ENCODE measurements around the gene KCNH5. TPM values are rescaled to one million over a fixed set of nuclear protein-coding genes. Genes with fewer than 3 reads are reported as not detected.

Gene KCNH5
- total RNA-seq, 1 donor from 2014 or later = 2.4 TPM

GRCh38 chr14:62896932-62897456, 148.3 kb downstream of the KCNH5 start:
- Histone ChIP-seq H3K4me2 (ENCODE audit: low read length) (no peak overlapping the region), H3K4me3 (ENCODE audit: insufficient read depth, low read depth, low read length) (no peak overlapping the region), H3K36me3 (ENCODE audit: insufficient read depth, low read length) (no peaks in the 10 kb centered on the region), H3K9me3 (ENCODE audit: insufficient read depth, low read depth, low read length) (no peaks in the 10 kb centered on the region), H3K79me2 (ENCODE audit: insufficient read depth, low read length) (no peaks in the 10 kb centered on the region), H3K9ac (ENCODE audit: low read length) (no peak overlapping the region), H3K27ac (ENCODE audit: low read depth, low read length) (no peak overlapping the region), H3K27me3 (ENCODE audit: insufficient read depth, low read length) (no peaks in the 10 kb centered on the region), H2AFZ (ENCODE audit: low read depth, low read length) (no peak overlapping the region), H3K4me1 (ENCODE audit: insufficient read depth, low read length) (no peaks in the 10 kb centered on the region), H4K20me1 (ENCODE audit: insufficient read depth, low read length) (no peaks in the 10 kb centered on the region)
- no peak for FAIRE-seq
- DNase-seq (ENCODE audit: low read depth) = no peak
- TF ChIP-seq, protein P1, sequence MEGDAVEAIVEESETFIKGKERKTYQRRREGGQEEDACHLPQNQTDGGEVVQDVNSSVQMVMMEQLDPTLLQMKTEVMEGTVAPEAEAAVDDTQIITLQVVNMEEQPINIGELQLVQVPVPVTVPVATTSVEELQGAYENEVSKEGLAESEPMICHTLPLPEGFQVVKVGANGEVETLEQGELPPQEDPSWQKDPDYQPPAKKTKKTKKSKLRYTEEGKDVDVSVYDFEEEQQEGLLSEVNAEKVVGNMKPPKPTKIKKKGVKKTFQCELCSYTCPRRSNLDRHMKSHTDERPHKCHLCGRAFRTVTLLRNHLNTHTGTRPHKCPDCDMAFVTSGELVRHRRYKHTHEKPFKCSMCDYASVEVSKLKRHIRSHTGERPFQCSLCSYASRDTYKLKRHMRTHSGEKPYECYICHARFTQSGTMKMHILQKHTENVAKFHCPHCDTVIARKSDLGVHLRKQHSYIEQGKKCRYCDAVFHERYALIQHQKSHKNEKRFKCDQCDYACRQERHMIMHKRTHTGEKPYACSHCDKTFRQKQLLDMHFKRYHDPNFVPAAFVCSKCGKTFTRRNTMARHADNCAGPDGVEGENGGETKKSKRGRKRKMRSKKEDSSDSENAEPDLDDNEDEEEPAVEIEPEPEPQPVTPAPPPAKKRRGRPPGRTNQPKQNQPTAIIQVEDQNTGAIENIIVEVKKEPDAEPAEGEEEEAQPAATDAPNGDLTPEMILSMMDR (IDR thresholded peaks at IDR 0.05; ENCODE audit: insufficient read depth, low read depth, low read length) = no peak
- TF ChIP-seq EZH2 (IDR thresholded peaks at IDR 0.05; ENCODE audit: insufficient read depth, low read length) = no peak
- H3K9me3 Mint-ChIP-seq (ENCODE audit: unreplicated experiment) = no peaks in the 10 kb centered on the region
- H3K27me3 Mint-ChIP-seq (ENCODE audit: low read depth, unreplicated experiment) = no peaks in the 10 kb centered on the region
- H3K27ac Mint-ChIP-seq (ENCODE audit: unreplicated experiment) = no peak overlapping the region
- H3K4me3 Mint-ChIP-seq (ENCODE audit: unreplicated experiment) = no peak overlapping the region
- no peaks in the 10 kb centered on the region for H3K36me3 Mint-ChIP-seq (ENCODE audit: low read depth, unreplicated experiment)
- H3K4me1 Mint-ChIP-seq (ENCODE audit: low read depth, unreplicated experiment) = no peaks in the 10 kb centered on the region

DNA sequence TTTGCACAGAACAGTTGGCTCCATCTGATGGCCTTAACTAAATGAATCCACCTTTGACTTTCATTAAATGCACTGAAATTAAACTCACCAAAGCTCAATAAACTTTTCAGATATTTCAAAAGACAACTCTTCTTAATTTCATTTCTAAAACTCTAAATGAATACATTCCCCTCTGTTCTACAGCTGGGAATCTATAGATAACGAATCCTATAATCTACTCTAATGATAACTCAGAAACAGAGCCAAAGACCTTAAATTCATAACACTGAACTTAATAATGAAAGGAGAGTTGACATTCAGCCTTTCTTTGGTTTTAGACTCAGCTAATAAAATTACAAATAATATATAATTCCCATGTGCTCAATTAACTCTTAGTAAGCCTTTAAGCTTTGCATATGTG, 150.5 kb downstream of the KCNH5 start:
- no peak overlapping the region for H3K4me3 ChIP-seq (ENCODE audit: insufficient read depth, low read depth, low read length)
- Mint-ChIP-seq H3K36me3 (ENCODE audit: low read depth, unreplicated experiment) (no peaks in the 10 kb centered on the region), H3K4me1 (ENCODE audit: low read depth, unreplicated experiment) (no peaks in the 10 kb centered on the region), H3K27ac (ENCODE audit: unreplicated experiment) (no peak overlapping the region), H3K9me3 (ENCODE audit: unreplicated experiment) (no peaks in the 10 kb centered on the region), H3K27me3 (ENCODE audit: low read depth, unreplicated experiment) (no peaks in the 10 kb centered on the region), H3K4me3 (ENCODE audit: unreplicated experiment) (no peak overlapping the region)
- H3K27me3 ChIP-seq (ENCODE audit: insufficient read depth, low read length) = no peaks in the 10 kb centered on the region
- no peaks in the 10 kb centered on the region for H4K20me1 ChIP-seq (ENCODE audit: insufficient read depth, low read length)
- H3K4me2 ChIP-seq (ENCODE audit: low read length) = no peak overlapping the region
- H3K9me3 ChIP-seq (ENCODE audit: insufficient read depth, low read depth, low read length) = no peaks in the 10 kb centered on the region
- H3K79me2 ChIP-seq (ENCODE audit: insufficient read depth, low read length) = no peaks in the 10 kb centered on the region
- no peaks in the 10 kb centered on the region for H3K4me1 ChIP-seq (ENCODE audit: insufficient read depth, low read length)
- no peak for FAIRE-seq
- TF ChIP-seq, protein P1 (IDR thresholded peaks at IDR 0.05; ENCODE audit: insufficient read depth, low read depth, low read length) = no peak
- TF ChIP-seq EZH2 (IDR thresholded peaks at IDR 0.05; ENCODE audit: insufficient read depth, low read length) = no peak
- no peak overlapping the region for H3K9ac ChIP-seq (ENCODE audit: low read length)
- H3K36me3 ChIP-seq (ENCODE audit: insufficient read depth, low read length) = no peaks in the 10 kb centered on the region
- DNase-seq (ENCODE audit: low read depth) = no peak
- no peak overlapping the region for H2AFZ ChIP-seq (ENCODE audit: low read depth, low read length)
- no peak overlapping the region for H3K27ac ChIP-seq (ENCODE audit: low read depth, low read length)

DNA sequence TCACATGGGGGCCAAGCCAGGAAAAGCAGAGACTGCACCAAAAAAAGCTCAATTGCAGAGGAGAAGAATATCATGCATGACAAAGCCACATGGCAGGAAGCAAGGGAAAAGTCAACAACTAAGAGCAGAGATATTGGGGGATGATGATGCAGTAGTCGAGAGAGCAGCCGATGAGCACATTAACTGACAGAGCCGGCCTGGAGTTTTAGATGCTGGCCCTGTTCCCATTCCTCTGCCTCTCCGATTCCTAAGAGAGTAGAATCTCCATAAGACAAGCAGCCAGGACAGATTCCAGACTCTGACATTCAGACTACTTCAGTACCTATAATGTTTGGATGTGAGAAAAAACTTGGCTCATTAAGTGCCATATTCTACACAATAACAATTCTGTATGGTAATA, 155.9 kb downstream of the KCNH5 start:
- H3K36me3 Mint-ChIP-seq (ENCODE audit: low read depth, unreplicated experiment) = no peaks in the 10 kb centered on the region
- no peak overlapping the region for H3K4me2 ChIP-seq (ENCODE audit: low read length)
- H3K4me1 ChIP-seq (ENCODE audit: insufficient read depth, low read length) = no peaks in the 10 kb centered on the region
- no peaks in the 10 kb centered on the region for H3K9me3 ChIP-seq (ENCODE audit: insufficient read depth, low read depth, low read length)
- DNase-seq (ENCODE audit: low read depth) (no peak), FAIRE-seq (no peak)
- no peak overlapping the region for H2AFZ ChIP-seq (ENCODE audit: low read depth, low read length)
- TF ChIP-seq, protein P1 (IDR thresholded peaks at IDR 0.05; ENCODE audit: insufficient read depth, low read depth, low read length) = no peak
- no peak for TF ChIP-seq EZH2 (IDR thresholded peaks at IDR 0.05; ENCODE audit: insufficient read depth, low read length)
- H3K9me3 Mint-ChIP-seq (ENCODE audit: unreplicated experiment) = no peaks in the 10 kb centered on the region
- H3K4me3 Mint-ChIP-seq (ENCODE audit: unreplicated experiment) = no peak overlapping the region
- no peak overlapping the region for H3K27ac Mint-ChIP-seq (ENCODE audit: unreplicated experiment)
- no peaks in the 10 kb centered on the region for H3K79me2 ChIP-seq (ENCODE audit: insufficient read depth, low read length)
- no peaks in the 10 kb centered on the region for H3K27me3 ChIP-seq (ENCODE audit: insufficient read depth, low read length)
- no peak overlapping the region for H3K4me3 ChIP-seq (ENCODE audit: insufficient read depth, low read depth, low read length)
- H3K27me3 Mint-ChIP-seq (ENCODE audit: low read depth, unreplicated experiment) = no peaks in the 10 kb centered on the region
- H3K4me1 Mint-ChIP-seq (ENCODE audit: low read depth, unreplicated experiment) = no peaks in the 10 kb centered on the region
- no peak overlapping the region for H3K27ac ChIP-seq (ENCODE audit: low read depth, low read length)
- H3K36me3 ChIP-seq (ENCODE audit: insufficient read depth, low read length) = no peaks in the 10 kb centered on the region
- no peaks in the 10 kb centered on the region for H4K20me1 ChIP-seq (ENCODE audit: insufficient read depth, low read length)
- no peak overlapping the region for H3K9ac ChIP-seq (ENCODE audit: low read length)

Measured in astrocyte (in vitro differentiated cells and primary cell).